Ramos (cell line): ENCODE results near the gene SH3D19.
"Not testable (repeated sequence)": the region's sequence is repeated elsewhere in the genome, so short reads cannot be mapped to it uniquely, and the experiment has no call there.

Source experiments
- in situ Hi-C: fragments of 300-500 bp; cut with MboI; formaldehyde crosslinking; loops from one replicate; pipeline ENCODE4 v1.14.3; 2022; ENCODE audit warnings: low sequenced_read_pairs; ENCODE audit not compliant: unreplicated experiment

The SH3D19 gene

GRCh38 chr4:151322161-151322560, 3.2 kb downstream of the SH3D19 start:
- in situ Hi-C loops: not testable (repeated sequence)

GRCh38 chr4:151321586-151321985, 3.8 kb downstream of the SH3D19 start:
- in situ Hi-C loops: no loop called here

- in situ Hi-C loops: no loop called here
Measured at GRCh38 chr4:151319490-151319889, 5.9 kb downstream of the SH3D19 start.

- in situ Hi-C loops: no loop called here
Measured at GRCh38 chr4:151318307-151319006, 6.9 kb downstream of the SH3D19 start.

GRCh38 chr4:151316645-151317044, 8.8 kb downstream of the SH3D19 start:
- in situ Hi-C loops: no loop called here

GRCh38 chr4:151315212-151315886, 10.1 kb downstream of the SH3D19 start:
- in situ Hi-C loops: no loop called here

GRCh38 chr4:151314479-151314878, 10.9 kb downstream of the SH3D19 start:
- in situ Hi-C loops: no loop called here

GRCh38 chr4:151314010-151314355, 11.4 kb downstream of the SH3D19 start:
- in situ Hi-C loops: no loop called here

- in situ Hi-C loops: no loop called here
Measured at GRCh38 chr4:151313306-151314009, 11.9 kb downstream of the SH3D19 start.

GRCh38 chr4:151310124-151310728, 15.2 kb downstream of the SH3D19 start:
- in situ Hi-C loops: no loop called here

- in situ Hi-C loops: no loop called here
Measured at GRCh38 chr4:151304755-151305154, 20.6 kb downstream of the SH3D19 start.

GRCh38 chr4:151304226-151304625, 21.2 kb downstream of the SH3D19 start:
- in situ Hi-C loops: no loop called here

- in situ Hi-C loops: no loop called here
Measured at GRCh38 chr4:151302432-151302831, 23.0 kb downstream of the SH3D19 start.

- in situ Hi-C loops: no loop called here
Measured at GRCh38 chr4:151297170-151297569, 28.2 kb downstream of the SH3D19 start.

- in situ Hi-C loops: no loop called here
Measured at GRCh38 chr4:151296227-151296626, 29.2 kb downstream of the SH3D19 start.

GRCh38 chr4:151294833-151295496, 30.4 kb downstream of the SH3D19 start:
- in situ Hi-C loops: no loop called here

- in situ Hi-C loops: no loop called here
Measured at GRCh38 chr4:151292038-151292437, 33.4 kb downstream of the SH3D19 start.

- in situ Hi-C loops: no loop called here
Measured at GRCh38 chr4:151291485-151291884, 33.9 kb downstream of the SH3D19 start.

- in situ Hi-C loops: no loop called here
Measured at GRCh38 chr4:151287409-151287808, 38.0 kb downstream of the SH3D19 start.

- in situ Hi-C loops: no loop called here
Measured at GRCh38 chr4:151284534-151285245, 40.7 kb downstream of the SH3D19 start.
